K562 (cell line): Measurements from ENCODE around the gene SLC2A9. TPM values are rescaled to one million over a fixed set of nuclear protein-coding genes. Genes with fewer than 3 reads are reported as not detected.
A peak's percentile ranks its signal among the peaks of the same experiment; 100 is the strongest.

Experiments
- ARNT ChIP-seq, 2 experiments: fragments of 450-650 bp; IDR thresholded peaks; 2 replicates each; pipeline ENCODE4 v1.6.1; 2016; ENCODE audit warnings: mild to moderate bottlenecking in 1 of 2
- BRD9 ChIP-seq: fragments of 450-650 bp; IDR thresholded peaks from 2 replicates; pipeline ENCODE4 v1.6.1; 2018; ENCODE audit warnings: low read depth; ENCODE audit not compliant: partially characterized antibody
- CBFA2T2 ChIP-seq: fragments of 450-650 bp; conservative IDR thresholded peaks from 2 replicates; pipeline ENCODE4 v1.6.1; 2017; ENCODE audit warnings: mild to moderate bottlenecking
- CBX5 ChIP-seq: IDR thresholded peaks from 2 replicates; pipeline ENCODE4 v1.6.1; 2014; ENCODE audit warnings: low read depth, borderline replicate concordance
- CXXC5 ChIP-seq: fragments of 250-450 bp; sonication (Bioruptor Pico); IDR thresholded peaks from 2 replicates; pipeline ENCODE4 v1.8.0; 2022; ENCODE audit warnings: inconsistent platforms, mild to moderate bottlenecking, moderate library complexity
- FOXP1 ChIP-seq: sonication (generic); formaldehyde crosslinking; IDR thresholded peaks from 2 replicates; pipeline ENCODE4 v1.8.0; 2022; ENCODE audit warnings: mild to moderate bottlenecking, missing genetic modification reagents
- HDAC3 ChIP-seq: fragments of 450-650 bp; IDR thresholded peaks from 2 replicates; pipeline ENCODE4 v1.6.1; 2018; ENCODE audit warnings: borderline replicate concordance, mild to moderate bottlenecking, moderate library complexity; ENCODE audit not compliant: partially characterized antibody
- MEF2A ChIP-seq: IDR thresholded peaks from 2 replicates; pipeline ENCODE4 v1.6.1; 2011; ENCODE audit warnings: low read depth, mild to moderate bottlenecking, low read length, moderate library complexity; ENCODE audit not compliant: control insufficient read depth
- MTF1 ChIP-seq: fragments of 250-450 bp; sonication (Bioruptor Pico); IDR thresholded peaks from 2 replicates; pipeline ENCODE4 v1.9.0; 2021; ENCODE audit warnings: moderate library complexity, mild to moderate bottlenecking, inconsistent platforms, borderline replicate concordance
- NBN ChIP-seq: fragments of 450-650 bp; IDR thresholded peaks from 2 replicates; pipeline ENCODE4 v1.6.1; 2016; ENCODE audit warnings: low read depth, mild to moderate bottlenecking
- NCOA4 ChIP-seq: fragments of 450-650 bp; IDR thresholded peaks from 2 replicates; pipeline ENCODE4 v1.6.1; 2018; ENCODE audit warnings: mild to moderate bottlenecking; ENCODE audit not compliant: partially characterized antibody
- PCBP2 ChIP-seq: fragments of 200-400 bp; formaldehyde crosslinking; IDR thresholded peaks from 2 replicates; pipeline ENCODE4 v1.6.1; 2018; ENCODE audit warnings: low read length, low read depth, mild to moderate bottlenecking, moderate library complexity; ENCODE audit not compliant: poor library complexity, severe bottlenecking
- PTBP1 ChIP-seq: fragments of 200-400 bp; formaldehyde crosslinking; IDR thresholded peaks from 2 replicates; pipeline ENCODE4 v1.6.1; 2017; ENCODE audit warnings: low read depth, low read length
- PURB ChIP-seq: sonication (generic); formaldehyde crosslinking; IDR thresholded peaks from 2 replicates; pipeline ENCODE4 v1.9.0; 2021; ENCODE audit warnings: low read depth, mild to moderate bottlenecking, missing genetic modification reagents
- PYGO2 ChIP-seq: fragments of 450-650 bp; IDR thresholded peaks from 2 replicates; pipeline ENCODE4 v1.6.1; 2016; ENCODE audit warnings: mild to moderate bottlenecking, missing genetic modification characterization, moderate library complexity, missing compliant biosample characterization
- TRIM28 ChIP-seq: fragments of 450-650 bp; IDR thresholded peaks from 2 replicates; pipeline ENCODE4 v1.6.1; 2017
- ZBTB7A ChIP-seq: IDR thresholded peaks from 2 replicates; pipeline ENCODE4 v1.6.1; 2011; ENCODE audit warnings: low read depth, mild to moderate bottlenecking, low read length, moderate library complexity, borderline replicate concordance; ENCODE audit not compliant: control insufficient read depth
- ZKSCAN1 ChIP-seq: fragments of 150-350 bp; IDR thresholded peaks from 2 replicates; pipeline ENCODE4 v1.6.1; 2016; ENCODE audit warnings: low read depth, low read length
- ZKSCAN3 ChIP-seq: fragments of 250-450 bp; sonication (Bioruptor Pico); IDR thresholded peaks from 2 replicates; pipeline ENCODE4 v1.4.0; 2020
- ZNF124 ChIP-seq: sonication (generic); formaldehyde crosslinking; IDR thresholded peaks from 2 replicates; pipeline ENCODE4 v1.8.1; 2022; ENCODE audit warnings: missing genetic modification reagents
- ZNF134 ChIP-seq: fragments of 250-450 bp; sonication (Bioruptor Pico); conservative IDR thresholded peaks from 2 replicates; pipeline ENCODE4 v1.4.0; 2020
- ZNF717 ChIP-seq: fragments of 250-450 bp; sonication (Bioruptor Pico); IDR thresholded peaks from 2 replicates; pipeline ENCODE4 v1.5.0; 2021
- polyA plus RNA-seq, 8 experiments: library from polyadenylated mRNA; depleted of rRNA in 4 of 8; stranded (reverse) in 5 of 8; unstranded in 3 of 8; fragments of >200 nt; fragmentation: Nextera tagmentation in 2 of 8; fragmentation: Illumina TruSeq in 1 of 8; extraction: Ambion mirVana in 2 of 8; extraction: Trizol in 1 of 8; gene quantifications; 2 replicates each; pipeline versions ENCODE4 v1.2.1 to v1.2.3, GENCODE V29; 2011 to 2014; ENCODE audit warnings: inconsistent platforms in 1 of 8, missing spikeins in 1 of 8
- total RNA-seq, 7 experiments: library from RNA; depleted of rRNA in 6 of 7; stranded (reverse); fragments of >200 nt in 6 of 7; fragmentation: Illumina TruSeq in 2 of 7; extraction: Trizol in 2 of 7; gene quantifications; 2 replicates each; pipeline versions ENCODE4 v1.2.1 to v1.2.3, GENCODE V29; 2011 to 2021; ENCODE audit warnings: low replicate concordance in 1 of 7
- TF ChIP-seq, protein P1 (sequence below): fragments of 250-450 bp; sonication (Bioruptor Pico); IDR thresholded peaks from 2 replicates; pipeline ENCODE4 v1.9.0; 2021; ENCODE audit warnings: mild to moderate bottlenecking
- TF ChIP-seq, protein P2 (sequence below): sonication (generic); formaldehyde crosslinking; IDR thresholded peaks from 2 replicates; pipeline ENCODE4 v1.8.0; 2023; ENCODE audit warnings: missing genetic modification reagents, mild to moderate bottlenecking, borderline replicate concordance
- TF ChIP-seq, protein P3 (sequence below): sonication (generic); formaldehyde crosslinking; IDR thresholded peaks from 2 replicates; pipeline ENCODE4 v1.8.1; 2023; ENCODE audit warnings: mild to moderate bottlenecking, missing genetic modification reagents

Gene SLC2A9
- total and polyA plus RNA-seq, 9 of the 15 experiments (the other 6 are each of a cell fraction or from before 2014, with no cell fraction given), result 0.15 to 1.9 (median 0.76) TPM

DNA sequence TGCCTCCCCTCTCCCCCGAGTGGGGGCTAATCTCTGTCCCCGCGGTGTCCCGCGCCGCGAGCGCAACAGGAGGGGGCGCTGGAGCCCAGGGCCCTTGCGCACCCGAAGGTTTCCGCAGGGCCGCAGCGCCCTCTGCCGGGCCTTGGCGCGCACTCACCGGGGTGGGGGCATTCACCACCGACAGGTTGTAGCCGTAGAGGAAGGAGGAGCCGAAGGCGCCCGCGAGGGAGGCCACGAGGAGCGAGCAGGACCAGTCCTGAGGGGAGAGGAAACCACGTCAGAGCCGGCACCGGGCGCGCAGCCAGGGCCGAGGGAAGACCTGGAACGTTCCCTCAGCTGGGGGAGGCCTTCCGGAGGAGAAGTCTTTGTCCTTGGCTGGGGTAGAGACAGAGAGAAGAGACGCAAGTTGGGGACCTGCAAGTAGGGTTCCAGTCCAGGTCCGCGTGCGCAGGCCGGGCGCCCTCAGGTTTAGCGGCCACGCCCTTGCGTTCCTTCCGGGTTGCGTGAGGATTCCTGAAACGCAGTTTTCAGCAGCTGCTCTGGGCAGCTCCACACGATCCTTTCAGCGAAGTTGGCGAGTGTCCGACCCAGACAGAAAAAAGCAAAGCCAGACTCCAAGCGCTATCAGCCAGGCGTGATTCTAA lies 2.4 kb downstream of the SLC2A9 start (continued):
- TF ChIP-seq PURB (CRISPR knock-in tag), result no peak
- TF ChIP-seq ZKSCAN1, result peak; percentile 14; the same call in 1 of the 2 replicates
- TF ChIP-seq PCBP2, result no peak
- TF ChIP-seq MEF2A, result no peak
- no peak for TF ChIP-seq NBN
- TF ChIP-seq ZNF717 (CRISPR knock-in tag), result no peak
- TF ChIP-seq ZBTB7A, result peak; percentile 82
- no peak for TF ChIP-seq ZNF124
- no peak for TF ChIP-seq HDAC3
- TF ChIP-seq, protein P1, sequence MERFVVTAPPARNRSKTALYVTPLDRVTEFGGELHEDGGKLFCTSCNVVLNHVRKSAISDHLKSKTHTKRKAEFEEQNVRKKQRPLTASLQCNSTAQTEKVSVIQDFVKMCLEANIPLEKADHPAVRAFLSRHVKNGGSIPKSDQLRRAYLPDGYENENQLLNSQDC (CRISPR knock-in tag), result no peak
- peak; percentile 86 for TF ChIP-seq CXXC5 (CRISPR knock-in tag)
- 0 out of 2 replicates have a peak, but pooled peaks have one; percentile 43 for TF ChIP-seq FOXP1 (CRISPR knock-in tag)
- no peak for TF ChIP-seq MTF1
- no peak for TF ChIP-seq TRIM28
- TF ChIP-seq NCOA4, result no peak
- TF ChIP-seq PYGO2 (tag), result no peak
- TF ChIP-seq, protein P2, sequence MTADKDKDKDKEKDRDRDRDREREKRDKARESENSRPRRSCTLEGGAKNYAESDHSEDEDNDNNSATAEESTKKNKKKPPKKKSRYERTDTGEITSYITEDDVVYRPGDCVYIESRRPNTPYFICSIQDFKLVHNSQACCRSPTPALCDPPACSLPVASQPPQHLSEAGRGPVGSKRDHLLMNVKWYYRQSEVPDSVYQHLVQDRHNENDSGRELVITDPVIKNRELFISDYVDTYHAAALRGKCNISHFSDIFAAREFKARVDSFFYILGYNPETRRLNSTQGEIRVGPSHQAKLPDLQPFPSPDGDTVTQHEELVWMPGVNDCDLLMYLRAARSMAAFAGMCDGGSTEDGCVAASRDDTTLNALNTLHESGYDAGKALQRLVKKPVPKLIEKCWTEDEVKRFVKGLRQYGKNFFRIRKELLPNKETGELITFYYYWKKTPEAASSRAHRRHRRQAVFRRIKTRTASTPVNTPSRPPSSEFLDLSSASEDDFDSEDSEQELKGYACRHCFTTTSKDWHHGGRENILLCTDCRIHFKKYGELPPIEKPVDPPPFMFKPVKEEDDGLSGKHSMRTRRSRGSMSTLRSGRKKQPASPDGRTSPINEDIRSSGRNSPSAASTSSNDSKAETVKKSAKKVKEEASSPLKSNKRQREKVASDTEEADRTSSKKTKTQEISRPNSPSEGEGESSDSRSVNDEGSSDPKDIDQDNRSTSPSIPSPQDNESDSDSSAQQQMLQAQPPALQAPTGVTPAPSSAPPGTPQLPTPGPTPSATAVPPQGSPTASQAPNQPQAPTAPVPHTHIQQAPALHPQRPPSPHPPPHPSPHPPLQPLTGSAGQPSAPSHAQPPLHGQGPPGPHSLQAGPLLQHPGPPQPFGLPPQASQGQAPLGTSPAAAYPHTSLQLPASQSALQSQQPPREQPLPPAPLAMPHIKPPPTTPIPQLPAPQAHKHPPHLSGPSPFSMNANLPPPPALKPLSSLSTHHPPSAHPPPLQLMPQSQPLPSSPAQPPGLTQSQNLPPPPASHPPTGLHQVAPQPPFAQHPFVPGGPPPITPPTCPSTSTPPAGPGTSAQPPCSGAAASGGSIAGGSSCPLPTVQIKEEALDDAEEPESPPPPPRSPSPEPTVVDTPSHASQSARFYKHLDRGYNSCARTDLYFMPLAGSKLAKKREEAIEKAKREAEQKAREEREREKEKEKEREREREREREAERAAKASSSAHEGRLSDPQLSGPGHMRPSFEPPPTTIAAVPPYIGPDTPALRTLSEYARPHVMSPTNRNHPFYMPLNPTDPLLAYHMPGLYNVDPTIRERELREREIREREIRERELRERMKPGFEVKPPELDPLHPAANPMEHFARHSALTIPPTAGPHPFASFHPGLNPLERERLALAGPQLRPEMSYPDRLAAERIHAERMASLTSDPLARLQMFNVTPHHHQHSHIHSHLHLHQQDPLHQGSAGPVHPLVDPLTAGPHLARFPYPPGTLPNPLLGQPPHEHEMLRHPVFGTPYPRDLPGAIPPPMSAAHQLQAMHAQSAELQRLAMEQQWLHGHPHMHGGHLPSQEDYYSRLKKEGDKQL (CRISPR knock-in tag), result no peak
- no peak for TF ChIP-seq BRD9
- no peak for TF ChIP-seq ARNT (IDR thresholded peaks at IDR 0.05)
- TF ChIP-seq, protein P3, sequence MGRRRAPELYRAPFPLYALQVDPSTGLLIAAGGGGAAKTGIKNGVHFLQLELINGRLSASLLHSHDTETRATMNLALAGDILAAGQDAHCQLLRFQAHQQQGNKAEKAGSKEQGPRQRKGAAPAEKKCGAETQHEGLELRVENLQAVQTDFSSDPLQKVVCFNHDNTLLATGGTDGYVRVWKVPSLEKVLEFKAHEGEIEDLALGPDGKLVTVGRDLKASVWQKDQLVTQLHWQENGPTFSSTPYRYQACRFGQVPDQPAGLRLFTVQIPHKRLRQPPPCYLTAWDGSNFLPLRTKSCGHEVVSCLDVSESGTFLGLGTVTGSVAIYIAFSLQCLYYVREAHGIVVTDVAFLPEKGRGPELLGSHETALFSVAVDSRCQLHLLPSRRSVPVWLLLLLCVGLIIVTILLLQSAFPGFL (CRISPR knock-in tag), result no peak
- TF ChIP-seq ZNF134 (CRISPR knock-in tag), result no peak
- TF ChIP-seq CBFA2T2, result 0 out of 2 replicates have a peak, but pooled peaks have one; percentile 6
- TF ChIP-seq ZKSCAN3, result no peak
- TF ChIP-seq PTBP1, result no peak
- TF ChIP-seq CBX5, result no peak
